Measurements from ENCODE around the gene PREB. TPM values are rescaled to one million over a fixed set of nuclear protein-coding genes. Genes with fewer than 3 reads are reported as not detected.

Gene PREB
- total and polyA plus RNA-seq, 2 of the 13 experiments (the other 11 are each of a cell fraction or from before 2014, with no cell fraction given): 112 to 192 TPM

DNA sequence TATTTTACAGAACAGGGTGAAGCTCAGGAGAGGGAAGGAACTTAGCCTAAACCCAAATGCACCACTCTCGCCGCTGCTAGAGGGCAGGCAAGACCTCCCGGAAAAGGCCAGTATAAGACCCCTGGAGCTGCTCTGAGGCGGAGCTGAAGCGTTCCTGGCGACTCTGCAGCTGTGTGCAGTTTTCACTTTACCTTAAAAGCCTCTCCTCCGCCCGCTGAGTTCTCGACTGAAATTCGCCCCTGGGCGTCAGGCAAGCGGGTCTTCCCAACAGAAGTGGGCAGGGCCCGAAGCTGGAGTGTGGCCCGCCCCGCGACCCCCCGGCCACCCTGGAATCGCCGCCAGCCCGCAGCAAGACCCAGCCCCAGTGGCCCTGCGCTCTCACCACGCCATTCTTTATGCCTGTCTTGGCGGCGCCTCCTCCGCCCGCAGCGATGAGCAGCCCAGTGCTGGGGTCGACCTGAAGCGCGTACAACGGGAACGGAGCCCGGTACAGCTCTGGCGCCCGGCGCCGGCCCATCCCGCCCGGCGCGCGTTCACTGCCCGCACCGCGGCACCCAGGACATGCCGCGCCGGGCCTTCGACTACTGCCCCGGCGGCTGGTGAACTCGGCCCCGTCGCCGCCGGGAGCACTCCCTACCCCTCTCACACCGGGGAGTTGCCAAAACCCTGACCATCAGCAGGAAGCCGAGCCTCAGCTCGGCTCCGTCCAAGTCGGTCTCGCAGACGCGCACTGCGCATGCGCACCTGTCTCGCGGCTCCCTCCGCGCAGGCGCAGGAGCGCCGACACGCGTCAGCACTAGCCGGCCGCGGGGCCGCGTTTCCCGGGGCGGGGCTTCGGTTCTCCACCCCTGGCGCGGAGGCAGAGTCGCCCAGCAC is at the start of gene PREB (continued):
- no peak for TF ChIP-seq ZNF7 (CRISPR knock-in tag; IDR thresholded peaks at IDR 0.05)
- TF ChIP-seq SETDB1 (CRISPR knock-in tag; IDR thresholded peaks at IDR 0.05; ENCODE audit: borderline replicate concordance): no peak
- TF ChIP-seq, protein P1, sequence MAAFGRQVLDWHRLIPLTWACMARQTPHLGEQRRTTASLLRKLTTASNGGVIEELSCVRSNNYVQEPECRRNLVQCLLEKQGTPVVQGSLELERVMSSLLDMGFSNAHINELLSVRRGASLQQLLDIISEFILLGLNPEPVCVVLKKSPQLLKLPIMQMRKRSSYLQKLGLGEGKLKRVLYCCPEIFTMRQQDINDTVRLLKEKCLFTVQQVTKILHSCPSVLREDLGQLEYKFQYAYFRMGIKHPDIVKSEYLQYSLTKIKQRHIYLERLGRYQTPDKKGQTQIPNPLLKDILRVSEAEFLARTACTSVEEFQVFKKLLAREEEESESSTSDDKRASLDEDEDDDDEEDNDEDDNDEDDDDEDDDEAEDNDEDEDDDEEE (CRISPR knock-in tag; IDR thresholded peaks at IDR 0.05): no peak
- no peak for TF ChIP-seq ZNF678 (CRISPR knock-in tag; IDR thresholded peaks at IDR 0.05)
- TF ChIP-seq, protein P2, sequence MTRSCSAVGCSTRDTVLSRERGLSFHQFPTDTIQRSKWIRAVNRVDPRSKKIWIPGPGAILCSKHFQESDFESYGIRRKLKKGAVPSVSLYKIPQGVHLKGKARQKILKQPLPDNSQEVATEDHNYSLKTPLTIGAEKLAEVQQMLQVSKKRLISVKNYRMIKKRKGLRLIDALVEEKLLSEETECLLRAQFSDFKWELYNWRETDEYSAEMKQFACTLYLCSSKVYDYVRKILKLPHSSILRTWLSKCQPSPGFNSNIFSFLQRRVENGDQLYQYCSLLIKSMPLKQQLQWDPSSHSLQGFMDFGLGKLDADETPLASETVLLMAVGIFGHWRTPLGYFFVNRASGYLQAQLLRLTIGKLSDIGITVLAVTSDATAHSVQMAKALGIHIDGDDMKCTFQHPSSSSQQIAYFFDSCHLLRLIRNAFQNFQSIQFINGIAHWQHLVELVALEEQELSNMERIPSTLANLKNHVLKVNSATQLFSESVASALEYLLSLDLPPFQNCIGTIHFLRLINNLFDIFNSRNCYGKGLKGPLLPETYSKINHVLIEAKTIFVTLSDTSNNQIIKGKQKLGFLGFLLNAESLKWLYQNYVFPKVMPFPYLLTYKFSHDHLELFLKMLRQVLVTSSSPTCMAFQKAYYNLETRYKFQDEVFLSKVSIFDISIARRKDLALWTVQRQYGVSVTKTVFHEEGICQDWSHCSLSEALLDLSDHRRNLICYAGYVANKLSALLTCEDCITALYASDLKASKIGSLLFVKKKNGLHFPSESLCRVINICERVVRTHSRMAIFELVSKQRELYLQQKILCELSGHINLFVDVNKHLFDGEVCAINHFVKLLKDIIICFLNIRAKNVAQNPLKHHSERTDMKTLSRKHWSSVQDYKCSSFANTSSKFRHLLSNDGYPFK (CRISPR knock-in tag; IDR thresholded peaks at IDR 0.05; ENCODE audit: borderline replicate concordance): peak; percentile 70; the same call in 1 of the 2 replicates
- peak; percentile 99 for TF ChIP-seq YY1 (IDR thresholded peaks at IDR 0.05; ENCODE audit: insufficient read depth, insufficient replicate concordance, low read depth, low read length)
- TF ChIP-seq TARDBP (CRISPR knock-in tag; IDR thresholded peaks at IDR 0.05): no peak; the same call in 1 of the 2 replicates
- no peak for TF ChIP-seq BHLHE40 (IDR thresholded peaks at IDR 0.05; ENCODE audit: low read length)
- TF ChIP-seq ZSCAN30 (CRISPR knock-in tag; IDR thresholded peaks at IDR 0.05): no peak; the same call in 1 of the 2 replicates
- no peak for TF ChIP-seq ZNF567 (CRISPR knock-in tag; IDR thresholded peaks at IDR 0.05; ENCODE audit: borderline replicate concordance)
- TF ChIP-seq, protein P3, sequence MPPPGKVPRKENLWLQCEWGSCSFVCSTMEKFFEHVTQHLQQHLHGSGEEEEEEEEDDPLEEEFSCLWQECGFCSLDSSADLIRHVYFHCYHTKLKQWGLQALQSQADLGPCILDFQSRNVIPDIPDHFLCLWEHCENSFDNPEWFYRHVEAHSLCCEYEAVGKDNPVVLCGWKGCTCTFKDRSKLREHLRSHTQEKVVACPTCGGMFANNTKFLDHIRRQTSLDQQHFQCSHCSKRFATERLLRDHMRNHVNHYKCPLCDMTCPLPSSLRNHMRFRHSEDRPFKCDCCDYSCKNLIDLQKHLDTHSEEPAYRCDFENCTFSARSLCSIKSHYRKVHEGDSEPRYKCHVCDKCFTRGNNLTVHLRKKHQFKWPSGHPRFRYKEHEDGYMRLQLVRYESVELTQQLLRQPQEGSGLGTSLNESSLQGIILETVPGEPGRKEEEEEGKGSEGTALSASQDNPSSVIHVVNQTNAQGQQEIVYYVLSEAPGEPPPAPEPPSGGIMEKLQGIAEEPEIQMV (CRISPR knock-in tag; IDR thresholded peaks at IDR 0.05; ENCODE audit: low read depth): peak; percentile 42; the same call in 1 of the 2 replicates
- 0 out of 2 replicates have a peak, but pooled peaks have one; percentile 10 for TF ChIP-seq CHD4 (IDR thresholded peaks at IDR 0.05; ENCODE audit: borderline replicate concordance, low read length)
- no peak for TF ChIP-seq ATF7 (IDR thresholded peaks at IDR 0.05)
- peak; percentile 67; the same call in 1 of the 2 replicates for TF ChIP-seq ATF7 (CRISPR knock-in tag; IDR thresholded peaks at IDR 0.05)
- TF ChIP-seq, protein P4, sequence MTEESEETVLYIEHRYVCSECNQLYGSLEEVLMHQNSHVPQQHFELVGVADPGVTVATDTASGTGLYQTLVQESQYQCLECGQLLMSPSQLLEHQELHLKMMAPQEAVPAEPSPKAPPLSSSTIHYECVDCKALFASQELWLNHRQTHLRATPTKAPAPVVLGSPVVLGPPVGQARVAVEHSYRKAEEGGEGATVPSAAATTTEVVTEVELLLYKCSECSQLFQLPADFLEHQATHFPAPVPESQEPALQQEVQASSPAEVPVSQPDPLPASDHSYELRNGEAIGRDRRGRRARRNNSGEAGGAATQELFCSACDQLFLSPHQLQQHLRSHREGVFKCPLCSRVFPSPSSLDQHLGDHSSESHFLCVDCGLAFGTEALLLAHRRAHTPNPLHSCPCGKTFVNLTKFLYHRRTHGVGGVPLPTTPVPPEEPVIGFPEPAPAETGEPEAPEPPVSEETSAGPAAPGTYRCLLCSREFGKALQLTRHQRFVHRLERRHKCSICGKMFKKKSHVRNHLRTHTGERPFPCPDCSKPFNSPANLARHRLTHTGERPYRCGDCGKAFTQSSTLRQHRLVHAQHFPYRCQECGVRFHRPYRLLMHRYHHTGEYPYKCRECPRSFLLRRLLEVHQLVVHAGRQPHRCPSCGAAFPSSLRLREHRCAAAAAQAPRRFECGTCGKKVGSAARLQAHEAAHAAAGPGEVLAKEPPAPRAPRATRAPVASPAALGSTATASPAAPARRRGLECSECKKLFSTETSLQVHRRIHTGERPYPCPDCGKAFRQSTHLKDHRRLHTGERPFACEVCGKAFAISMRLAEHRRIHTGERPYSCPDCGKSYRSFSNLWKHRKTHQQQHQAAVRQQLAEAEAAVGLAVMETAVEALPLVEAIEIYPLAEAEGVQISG (CRISPR knock-in tag; IDR thresholded peaks at IDR 0.05): peak; percentile 74
- no peak for TF ChIP-seq CBX5 (CRISPR knock-in tag; IDR thresholded peaks at IDR 0.05; ENCODE audit: borderline replicate concordance)
- peak; percentile 90; the same call in 1 of the 2 replicates for TF ChIP-seq KDM5A (IDR thresholded peaks at IDR 0.05; ENCODE audit: borderline replicate concordance, low read length)
- TF ChIP-seq POLR2G (IDR thresholded peaks at IDR 0.05; ENCODE audit: low read depth, low read length): peak; percentile 93
- TF ChIP-seq ZNF841 (CRISPR knock-in tag; IDR thresholded peaks at IDR 0.05; ENCODE audit: borderline replicate concordance): no peak
- TF ChIP-seq ZSCAN9 (CRISPR knock-in tag; IDR thresholded peaks at IDR 0.05; ENCODE audit: borderline replicate concordance): peak; percentile 41; the same call in 1 of the 2 replicates
- no peak for TF ChIP-seq ADNP (CRISPR knock-in tag; IDR thresholded peaks at IDR 0.05)

Measured in HepG2 (cell line).